ENCODE results near the gene CNPY4. TPM values are rescaled to one million over a fixed set of nuclear protein-coding genes. Genes with fewer than 3 reads are reported as not detected.

Gene CNPY4
- total RNA-seq, 4 donors from 2014 or later: 0.87 to 5.3 (median 3.1) TPM

DNA sequence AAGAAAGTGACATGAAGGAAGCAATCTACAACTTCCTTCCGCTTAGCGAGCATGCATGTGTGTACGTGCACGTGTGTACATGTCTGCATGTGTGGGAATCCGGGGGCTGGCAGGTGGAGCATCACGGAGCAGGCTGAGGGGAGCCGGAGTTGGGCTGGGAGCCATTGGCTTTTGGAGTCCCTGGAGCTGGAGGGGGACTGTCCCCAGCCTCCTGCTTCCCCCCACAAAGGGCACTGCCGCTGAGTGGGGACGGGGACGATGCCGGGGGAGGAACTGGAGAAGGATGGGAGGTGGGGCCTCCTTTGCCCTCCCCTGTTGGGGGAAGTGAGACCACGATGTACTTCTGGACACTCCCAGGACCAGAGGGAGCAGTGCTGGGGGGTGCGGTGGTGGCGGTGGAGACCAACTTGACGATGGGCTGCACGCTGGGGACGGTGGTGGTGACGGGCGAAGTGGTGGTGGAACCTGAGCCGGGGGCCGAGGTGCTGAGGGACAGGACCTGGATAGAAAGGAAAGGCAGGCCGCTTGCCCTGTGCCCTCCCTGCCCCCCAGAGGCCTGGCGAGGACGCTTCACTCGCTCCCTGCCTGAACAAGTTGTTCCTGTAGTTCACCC is 12.2 kb upstream of the CNPY4 start:
- no peak overlapping the region for H3K4me3 ChIP-seq
- intact Hi-C loops (cut with DNase I): no loop called here
- 79 to 81% methylated on average over 15 to 18 of the region's 25 CpGs for WGBS, 2 donors
- peaks cover 3 to 8% (median 3%) of the 10 kb centered on the region in 3 donors for H3K4me1 ChIP-seq
- DNase-seq: no peak
- H3K27ac ChIP-seq: no peak overlapping the region
- H3K9me3 ChIP-seq: no peaks in the 10 kb centered on the region
- peaks cover 28 to 93% (median 37%) of the 10 kb centered on the region in 3 donors for H3K36me3 ChIP-seq
- no peaks in the 10 kb centered on the region for H3K27me3 ChIP-seq
- TF ChIP-seq, protein P1, sequence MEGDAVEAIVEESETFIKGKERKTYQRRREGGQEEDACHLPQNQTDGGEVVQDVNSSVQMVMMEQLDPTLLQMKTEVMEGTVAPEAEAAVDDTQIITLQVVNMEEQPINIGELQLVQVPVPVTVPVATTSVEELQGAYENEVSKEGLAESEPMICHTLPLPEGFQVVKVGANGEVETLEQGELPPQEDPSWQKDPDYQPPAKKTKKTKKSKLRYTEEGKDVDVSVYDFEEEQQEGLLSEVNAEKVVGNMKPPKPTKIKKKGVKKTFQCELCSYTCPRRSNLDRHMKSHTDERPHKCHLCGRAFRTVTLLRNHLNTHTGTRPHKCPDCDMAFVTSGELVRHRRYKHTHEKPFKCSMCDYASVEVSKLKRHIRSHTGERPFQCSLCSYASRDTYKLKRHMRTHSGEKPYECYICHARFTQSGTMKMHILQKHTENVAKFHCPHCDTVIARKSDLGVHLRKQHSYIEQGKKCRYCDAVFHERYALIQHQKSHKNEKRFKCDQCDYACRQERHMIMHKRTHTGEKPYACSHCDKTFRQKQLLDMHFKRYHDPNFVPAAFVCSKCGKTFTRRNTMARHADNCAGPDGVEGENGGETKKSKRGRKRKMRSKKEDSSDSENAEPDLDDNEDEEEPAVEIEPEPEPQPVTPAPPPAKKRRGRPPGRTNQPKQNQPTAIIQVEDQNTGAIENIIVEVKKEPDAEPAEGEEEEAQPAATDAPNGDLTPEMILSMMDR (IDR thresholded peaks at IDR 0.05): no peak
- TF ChIP-seq POLR2A (IDR thresholded peaks at IDR 0.05): no peak

DNA sequence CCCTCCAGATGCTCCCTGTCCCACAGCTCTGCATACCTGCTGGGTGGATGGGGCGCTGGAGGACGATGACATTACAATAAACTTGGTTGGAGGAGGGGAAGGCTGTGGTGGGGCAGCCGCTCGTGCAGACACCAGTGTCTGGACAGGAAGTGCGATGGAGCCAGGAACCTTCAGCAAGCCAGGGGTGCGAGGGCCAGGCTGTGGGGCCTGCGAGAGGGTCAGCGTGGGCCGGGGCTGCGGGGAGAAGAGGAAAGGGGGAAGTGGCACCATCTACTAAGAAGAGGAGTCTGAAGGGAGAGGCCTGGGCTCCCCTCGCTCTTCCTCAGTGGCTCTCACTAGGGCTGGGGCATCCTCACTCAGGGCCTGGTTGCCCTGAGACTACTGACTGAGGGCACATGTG is 11.5 kb upstream of the CNPY4 start:
- H3K4me3 ChIP-seq: no peak overlapping the region
- TF ChIP-seq, protein P1 (IDR thresholded peaks at IDR 0.05): no peak
- TF ChIP-seq POLR2A (IDR thresholded peaks at IDR 0.05): no peak
- no peaks in the 10 kb centered on the region for H3K9me3 ChIP-seq
- WGBS, 2 donors: 77 to 86% methylated on average over 10 to 11 of the region's 11 CpGs
- H3K36me3 ChIP-seq: peaks cover 28 to 100% (median 42%) of the 10 kb centered on the region in 3 donors
- DNase-seq: no peak
- no peak overlapping the region for H3K27ac ChIP-seq
- H3K27me3 ChIP-seq: no peaks in the 10 kb centered on the region
- intact Hi-C loops (cut with DNase I): no loop called here
- peaks cover 0 to under 1% (median 0%) of the 10 kb centered on the region in 3 donors for H3K4me1 ChIP-seq

DNA sequence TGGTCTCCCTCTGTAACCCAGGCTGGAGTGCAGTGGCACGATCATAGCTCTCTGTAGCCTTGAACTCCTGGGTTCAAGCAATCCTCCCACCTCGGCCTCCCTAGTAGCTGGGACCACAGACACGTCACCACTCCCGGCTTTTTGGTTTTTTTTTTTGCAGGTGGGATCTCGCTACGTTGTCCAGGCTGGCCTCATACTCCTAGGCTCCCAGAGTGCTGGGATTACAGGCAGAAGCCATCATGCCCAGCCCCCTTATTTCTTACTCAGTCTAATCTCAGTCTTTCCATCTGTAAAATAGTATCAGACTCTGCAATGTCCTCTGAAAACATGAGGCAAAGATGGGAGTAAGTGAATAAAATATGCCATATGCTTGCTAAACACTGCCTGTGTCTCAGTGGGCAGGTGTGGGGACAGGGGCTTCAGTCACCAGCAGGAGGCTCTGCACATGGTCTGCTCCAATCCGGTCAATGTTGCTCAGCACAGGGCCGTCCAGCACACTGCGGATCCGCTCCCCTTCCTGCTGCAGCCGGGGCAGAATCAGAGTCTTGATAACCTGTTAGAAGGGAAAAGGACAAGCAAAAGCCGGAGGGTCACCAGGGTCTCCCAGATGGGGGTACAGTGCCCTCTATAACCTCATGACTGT is 9.8 kb upstream of the CNPY4 start:
- Histone ChIP-seq H3K36me3 (peaks cover 28 to 97% (median 44%) of the 10 kb centered on the region in 3 donors), H3K4me3 (no peak overlapping the region), H3K27me3 (no peaks in the 10 kb centered on the region), H3K4me1 (no peaks in the 10 kb centered on the region), H3K9me3 (no peaks in the 10 kb centered on the region), H3K27ac (no peak overlapping the region)
- TF ChIP-seq, protein P1 (IDR thresholded peaks at IDR 0.05): no peak
- no peak for TF ChIP-seq POLR2A (IDR thresholded peaks at IDR 0.05)
- WGBS, 2 donors: 71 to 84% methylated on average over 5 to 6 of the region's 12 CpGs
- no peak for DNase-seq
- intact Hi-C loops (cut with DNase I): no loop called here

DNA sequence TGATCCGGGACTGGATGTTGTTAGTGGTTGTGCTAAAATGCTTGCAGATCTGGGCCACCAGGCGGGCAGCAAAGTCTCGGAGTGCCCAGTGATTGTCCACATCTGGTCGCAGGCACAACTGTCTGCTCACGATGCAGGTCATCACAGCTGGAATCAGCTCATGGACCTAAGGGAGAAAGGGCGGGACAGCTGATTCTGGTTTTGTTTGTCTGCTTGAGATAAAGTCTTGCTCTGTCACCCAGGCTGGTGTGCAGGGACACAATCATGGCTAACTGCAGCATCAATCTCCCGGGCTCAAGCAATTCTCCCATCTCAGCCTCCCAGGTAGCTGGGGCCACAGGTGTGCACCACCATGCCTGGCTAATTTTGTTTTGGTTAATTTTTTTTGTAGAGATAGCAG is 8.3 kb upstream of the CNPY4 start:
- H3K27ac ChIP-seq: no peak overlapping the region
- H3K27me3 ChIP-seq: no peaks in the 10 kb centered on the region
- WGBS, 2 donors: 90 to 91% methylated on average over 6 to 7 of the region's 7 CpGs
- DNase-seq: no peak
- TF ChIP-seq, protein P1 (IDR thresholded peaks at IDR 0.05): no peak
- TF ChIP-seq POLR2A (IDR thresholded peaks at IDR 0.05): no peak
- no peaks in the 10 kb centered on the region for H3K4me1 ChIP-seq
- no peak overlapping the region for H3K4me3 ChIP-seq
- peaks cover 22 to 81% (median 32%) of the 10 kb centered on the region in 3 donors for H3K36me3 ChIP-seq
- no peaks in the 10 kb centered on the region for H3K9me3 ChIP-seq
- intact Hi-C loops (cut with DNase I): no loop called here

DNA sequence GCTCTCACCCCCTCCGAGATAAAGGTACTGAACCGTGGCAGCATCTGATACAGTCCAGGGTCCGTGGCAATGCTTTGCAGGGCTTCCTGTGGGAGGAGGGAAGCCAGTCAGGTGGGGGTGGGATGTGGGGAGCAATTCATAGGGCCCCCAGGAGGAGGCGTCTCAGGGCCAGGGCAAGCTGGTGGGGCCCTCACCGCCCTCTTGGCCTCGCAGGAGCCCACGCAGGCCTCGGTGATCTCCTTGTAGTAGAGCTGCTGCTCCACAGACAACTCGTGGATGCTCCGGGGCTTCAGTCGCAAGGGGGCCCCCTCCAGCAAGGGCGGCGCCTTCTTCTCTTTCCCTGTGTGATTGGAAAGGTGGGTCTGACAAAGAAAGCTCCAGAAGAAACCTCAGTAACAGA is 7.5 kb upstream of the CNPY4 start:
- Histone ChIP-seq H3K4me1 (no peaks in the 10 kb centered on the region), H3K4me3 (no peak overlapping the region), H3K27ac (no peak overlapping the region), H3K27me3 (no peaks in the 10 kb centered on the region), H3K9me3 (no peaks in the 10 kb centered on the region), H3K36me3 (peaks cover 14 to 74% (median 32%) of the 10 kb centered on the region in 3 donors)
- intact Hi-C loops (cut with DNase I): no loop called here
- WGBS, 2 donors: 88 to 93% methylated on average over 7 to 8 of the region's 13 CpGs
- DNase-seq: no peak
- TF ChIP-seq, protein P1 (IDR thresholded peaks at IDR 0.05): no peak
- no peak for TF ChIP-seq POLR2A (IDR thresholded peaks at IDR 0.05)

Data from esophagus squamous epithelium (tissue), 5 donors.